Measurements from ENCODE around the gene SIK2.

Gene SIK2

DNA sequence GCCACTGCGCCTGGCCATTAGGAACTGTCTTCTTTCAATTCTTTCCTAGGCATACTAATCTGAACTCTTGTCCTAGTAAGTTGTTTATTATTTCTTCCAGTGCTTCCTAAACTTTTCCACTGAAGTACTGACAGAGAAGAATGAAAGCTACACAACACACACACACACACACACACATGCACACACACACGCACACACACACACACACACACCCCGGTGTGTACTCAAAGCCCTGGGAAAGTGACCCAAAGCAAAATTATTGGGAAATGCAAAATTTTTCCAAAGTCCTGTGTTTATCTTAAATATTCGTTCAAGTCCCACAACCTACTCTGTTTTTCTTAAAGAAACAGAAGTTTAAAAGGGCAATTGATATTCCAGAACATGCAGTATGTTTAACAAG lies 19.4 kb upstream of the SIK2 start:
- no peak for DNase-seq

DNA sequence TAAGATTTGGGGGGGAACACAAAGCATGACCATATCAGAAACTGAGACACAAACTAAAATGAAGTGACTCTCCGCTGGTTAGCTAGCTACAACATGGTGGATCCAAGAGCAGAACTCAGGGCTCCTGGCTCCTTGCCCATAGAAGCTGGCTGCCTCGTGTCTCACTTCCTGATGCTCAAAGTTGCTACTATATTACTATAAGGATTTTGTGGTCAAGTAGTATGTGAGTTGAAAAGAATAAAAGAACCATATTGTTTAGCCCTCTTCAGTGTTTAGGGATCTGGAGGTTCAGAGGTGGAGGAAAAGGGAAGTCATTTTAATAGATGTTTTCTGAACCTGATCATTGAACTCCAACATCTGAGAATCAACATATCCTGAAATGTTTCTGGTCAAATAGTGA lies 16.9 kb upstream of the SIK2 start:
- DNase-seq = no peak

DNA sequence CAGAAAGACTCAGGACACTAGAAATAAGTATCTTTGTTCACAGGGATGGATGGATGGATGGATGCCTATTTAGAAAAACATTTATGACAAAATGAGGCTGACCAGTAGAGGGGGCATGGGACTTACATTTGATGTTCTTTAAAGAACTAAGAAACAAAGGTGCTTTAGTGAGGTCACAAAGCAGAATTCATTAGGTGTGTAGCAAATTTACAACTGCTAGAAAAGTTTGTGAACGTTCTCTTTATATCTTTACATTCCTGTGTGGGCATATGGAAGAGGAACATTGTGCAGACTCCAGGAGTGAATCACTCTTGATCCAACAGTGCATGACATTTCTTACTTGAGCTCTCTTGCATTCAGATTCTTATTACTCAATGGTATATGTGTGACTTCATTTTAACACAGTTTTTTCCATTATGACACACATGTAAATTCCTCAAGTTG lies 15.8 kb upstream of the SIK2 start:
- DNase-seq = no peak

DNA sequence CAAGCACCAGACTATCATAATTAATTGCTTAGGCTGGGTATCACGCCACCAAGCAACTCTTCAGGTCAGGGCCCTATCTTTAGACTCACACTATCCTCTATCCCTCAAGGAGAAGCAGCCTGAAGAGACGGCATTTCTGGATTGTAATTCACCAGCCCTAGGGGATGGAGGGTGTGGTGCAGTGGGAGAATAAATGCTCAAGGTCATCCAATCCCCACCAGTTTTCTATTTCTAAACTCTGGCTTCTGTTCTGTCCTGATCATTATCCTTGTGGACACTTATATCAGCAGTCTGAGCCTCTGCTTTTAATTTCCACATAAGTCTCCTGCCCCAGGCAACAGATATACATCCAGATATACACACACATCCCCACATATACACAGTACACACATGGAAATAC lies 13.1 kb upstream of the SIK2 start:
- no peak for DNase-seq

DNA sequence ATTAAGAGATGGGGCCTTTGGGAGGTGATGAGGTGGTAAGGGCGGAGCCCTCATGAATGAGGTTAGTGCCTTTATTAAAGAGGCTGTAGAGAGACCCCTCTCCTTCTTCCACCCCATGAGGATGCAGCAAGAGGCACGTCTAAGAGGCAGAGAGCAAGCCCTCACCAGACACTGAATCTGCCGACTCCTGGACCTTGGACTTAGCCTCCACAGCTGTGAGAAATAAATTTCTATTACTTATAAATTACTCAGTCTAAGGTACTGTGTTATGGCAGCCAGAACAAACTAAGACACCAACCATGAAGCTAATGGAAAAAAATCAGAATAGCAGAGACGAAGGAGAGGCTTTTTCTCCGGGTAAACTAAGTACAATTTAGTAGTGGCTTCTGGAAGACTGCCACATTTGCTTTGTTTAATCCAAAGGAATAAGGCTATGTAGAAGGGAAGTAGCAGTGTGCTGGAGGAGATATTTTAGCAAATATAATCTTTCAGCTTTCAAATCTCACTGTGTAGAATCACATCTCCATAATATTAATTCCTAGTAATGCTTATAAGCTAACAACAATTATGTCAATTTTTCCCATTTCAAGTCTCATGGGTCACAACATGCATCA lies 12.3 kb upstream of the SIK2 start:
- DNase-seq = no peak

DNA sequence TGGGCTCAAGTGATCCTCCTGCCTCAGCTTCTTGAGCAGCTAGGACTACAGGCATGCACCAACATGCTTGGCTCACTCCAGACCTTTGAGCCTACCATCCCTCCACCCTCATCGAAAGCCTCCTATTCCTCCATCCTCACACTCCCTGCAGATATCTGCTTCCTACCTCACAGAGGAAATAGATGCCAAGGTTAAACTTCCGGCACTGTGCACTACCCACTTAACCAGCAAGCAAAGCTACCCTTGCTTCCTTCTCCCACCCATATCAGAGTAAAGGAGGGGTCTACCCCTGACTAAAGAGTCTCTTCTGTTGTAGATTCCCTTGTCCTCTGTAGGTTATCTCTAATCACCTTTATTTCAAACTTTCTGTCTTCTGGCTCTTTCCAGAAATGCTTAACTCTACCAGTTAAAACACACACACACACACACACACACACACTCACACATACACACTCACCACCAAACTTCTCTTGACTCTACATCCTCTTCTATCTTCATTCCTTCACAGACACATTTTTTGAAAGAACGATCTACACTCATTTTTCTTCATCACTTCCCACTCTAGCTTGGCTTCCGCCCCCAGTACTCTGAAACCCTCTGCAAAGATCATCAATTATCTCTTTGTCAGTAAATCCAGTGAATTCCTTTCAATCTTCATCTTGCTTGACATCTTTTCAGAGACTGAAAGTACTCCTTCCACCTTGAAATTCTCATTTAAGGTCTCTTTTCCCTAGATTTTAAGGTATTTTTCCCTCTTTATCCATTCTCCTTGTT lies 10.9 kb upstream of the SIK2 start:
- DNase-seq = no peak

DNA sequence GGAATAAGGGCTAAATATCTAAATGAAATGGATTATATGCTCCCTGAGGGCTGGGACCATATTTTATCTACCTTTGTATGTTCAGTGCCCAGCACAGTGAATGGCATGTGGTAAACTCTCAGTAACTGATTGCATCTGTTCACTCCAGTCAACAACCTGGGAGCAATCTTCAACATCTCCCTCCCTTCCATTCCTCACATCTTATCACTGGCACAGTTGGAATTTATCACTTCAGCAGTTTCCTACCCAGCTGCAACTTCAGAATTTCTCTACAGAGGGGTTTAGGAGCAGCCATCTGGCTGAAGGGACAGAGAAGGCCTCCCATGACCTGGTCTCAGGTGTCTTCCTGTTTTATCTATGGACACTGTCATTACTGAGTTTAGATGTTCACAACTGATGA lies 9.8 kb upstream of the SIK2 start:
- no peak for DNase-seq

DNA sequence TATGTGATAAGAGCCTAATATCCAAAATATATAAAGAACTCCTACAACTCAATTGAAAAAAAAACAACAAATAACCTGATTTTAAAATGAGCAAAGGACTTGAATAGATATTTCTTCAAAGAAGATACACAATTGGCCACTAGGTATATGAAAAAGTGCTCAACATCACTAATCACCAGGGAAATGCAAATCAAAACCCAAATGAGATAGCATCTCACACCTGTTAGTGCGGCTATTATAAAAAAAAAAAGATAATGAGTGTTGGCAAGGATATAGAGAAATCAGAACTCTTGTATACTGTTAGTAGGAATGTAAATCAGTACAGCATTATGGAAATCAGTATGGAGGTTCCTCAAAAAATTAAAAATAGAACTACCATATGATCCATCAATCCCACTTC lies 5.9 kb upstream of the SIK2 start:
- DNase-seq = no peak

DNA sequence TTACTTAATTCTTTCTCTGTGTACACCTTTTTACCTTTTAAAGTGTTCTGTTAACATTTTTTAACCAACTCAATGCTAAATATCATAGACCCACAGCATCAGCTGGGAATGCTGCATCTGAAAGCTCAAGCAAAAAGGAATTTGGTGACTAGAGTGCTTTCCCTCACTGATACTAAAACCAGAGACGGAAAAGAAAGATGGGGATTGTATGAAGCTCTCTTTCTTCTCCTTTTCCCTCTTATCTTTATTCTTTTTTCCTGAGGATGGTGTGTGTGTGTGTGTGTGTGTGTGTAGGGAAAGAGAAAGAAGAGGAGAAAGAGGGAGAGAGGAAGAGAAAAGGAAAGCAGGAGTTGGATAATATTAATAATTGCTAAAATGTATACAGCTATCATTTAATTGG lies 4.1 kb upstream of the SIK2 start:
- DNase-seq = no peak

DNA sequence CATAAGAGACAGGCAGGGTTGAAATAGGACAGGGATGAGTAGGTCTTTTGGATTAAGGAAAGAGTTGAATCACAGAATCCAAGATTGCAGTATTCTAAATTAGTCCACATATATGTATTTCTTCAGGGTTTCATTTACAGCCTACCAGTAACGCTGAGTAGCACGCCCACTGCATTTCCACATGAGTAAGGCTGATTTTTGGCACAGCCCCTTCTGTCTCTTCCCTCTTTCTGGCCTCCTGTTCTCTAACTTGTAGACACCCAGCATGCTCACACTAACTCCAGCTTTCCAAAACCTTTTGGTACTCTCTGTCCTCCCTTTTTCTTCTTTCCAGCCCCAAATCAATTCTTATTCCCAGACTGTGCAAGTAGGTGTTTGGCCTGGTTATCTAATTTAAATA lies 3.7 kb upstream of the SIK2 start:
- no peak for DNase-seq

DNA sequence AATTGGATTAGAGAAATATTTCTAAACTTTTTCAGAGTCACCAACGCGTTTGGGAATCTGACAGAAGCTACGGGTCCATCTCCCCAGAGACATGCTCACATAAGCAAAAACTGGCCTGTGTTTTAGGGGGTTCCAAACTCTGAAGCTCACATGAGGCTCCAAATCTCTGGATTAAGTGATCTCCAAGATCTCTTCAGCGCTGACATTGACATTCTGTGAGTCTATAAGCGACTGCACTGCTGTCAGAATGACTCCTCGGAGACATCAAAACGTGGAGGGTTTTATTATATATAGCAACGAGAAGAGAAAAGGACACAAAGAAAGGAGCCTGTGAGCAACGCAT lies 642 bp upstream of the SIK2 start:
- no peak for DNase-seq

DNA sequence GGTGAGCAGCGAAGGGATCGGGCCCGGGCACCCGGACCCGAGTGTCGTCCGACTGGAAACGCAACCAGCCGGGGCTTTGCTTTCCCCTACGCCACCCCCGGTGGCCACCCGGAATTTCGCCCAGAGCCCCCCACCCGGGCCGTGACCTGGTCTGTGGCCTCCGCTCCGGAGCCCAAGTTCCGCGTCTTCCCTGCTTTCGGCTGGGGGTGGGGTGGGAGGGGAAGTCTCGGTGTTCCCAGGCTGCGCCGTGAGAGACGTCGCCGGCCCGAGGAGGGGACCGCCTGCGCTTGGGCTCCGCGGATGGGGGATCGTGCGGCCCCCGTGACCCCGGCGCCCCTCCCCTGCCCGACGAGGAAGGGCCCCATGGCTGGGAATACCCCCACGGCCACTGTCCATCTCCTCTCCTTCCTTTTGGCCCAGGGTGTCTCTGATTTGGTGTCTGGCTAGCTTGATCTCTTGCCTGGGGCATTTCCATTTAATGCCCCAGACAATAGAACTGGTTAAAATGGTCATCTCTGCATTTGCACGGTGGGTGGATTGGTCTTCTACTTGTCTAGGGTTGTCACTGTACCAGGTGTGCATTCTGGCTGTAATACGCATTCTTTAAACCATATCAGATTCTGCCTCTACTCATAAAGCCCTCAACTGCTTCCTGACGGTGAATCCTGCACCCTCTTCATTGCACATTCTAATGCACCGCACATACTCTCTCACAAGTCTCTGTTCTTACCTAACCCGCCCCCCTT lies 789 bp downstream of the SIK2 start:
- DNase-seq = no peak

DNA sequence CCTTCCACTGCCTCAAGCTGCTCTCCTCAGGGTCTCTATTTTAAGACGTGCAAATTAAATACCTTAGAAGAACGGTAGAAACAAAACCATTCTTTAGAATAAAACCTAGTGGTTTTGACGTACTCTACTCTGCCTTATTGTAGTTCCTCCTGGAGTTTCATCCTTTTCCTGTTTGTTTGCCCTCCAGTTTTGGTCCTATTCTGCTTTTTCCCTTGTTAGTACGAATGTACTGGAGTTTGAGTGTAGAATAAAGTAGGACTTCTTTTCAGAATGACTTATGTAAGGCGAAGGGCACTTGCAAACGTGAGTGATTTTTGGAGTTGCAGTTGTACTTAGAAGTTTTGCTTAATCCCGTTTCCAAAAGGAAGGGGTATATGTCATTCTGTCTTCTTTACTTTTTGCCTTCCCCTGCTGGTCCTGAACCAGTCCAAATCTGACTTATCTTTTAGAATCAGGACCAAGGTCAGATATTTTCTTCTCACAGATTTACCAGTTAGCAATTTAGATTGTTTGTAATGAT lies 1.4 kb downstream of the SIK2 start:
- DNase-seq = no peak

DNA sequence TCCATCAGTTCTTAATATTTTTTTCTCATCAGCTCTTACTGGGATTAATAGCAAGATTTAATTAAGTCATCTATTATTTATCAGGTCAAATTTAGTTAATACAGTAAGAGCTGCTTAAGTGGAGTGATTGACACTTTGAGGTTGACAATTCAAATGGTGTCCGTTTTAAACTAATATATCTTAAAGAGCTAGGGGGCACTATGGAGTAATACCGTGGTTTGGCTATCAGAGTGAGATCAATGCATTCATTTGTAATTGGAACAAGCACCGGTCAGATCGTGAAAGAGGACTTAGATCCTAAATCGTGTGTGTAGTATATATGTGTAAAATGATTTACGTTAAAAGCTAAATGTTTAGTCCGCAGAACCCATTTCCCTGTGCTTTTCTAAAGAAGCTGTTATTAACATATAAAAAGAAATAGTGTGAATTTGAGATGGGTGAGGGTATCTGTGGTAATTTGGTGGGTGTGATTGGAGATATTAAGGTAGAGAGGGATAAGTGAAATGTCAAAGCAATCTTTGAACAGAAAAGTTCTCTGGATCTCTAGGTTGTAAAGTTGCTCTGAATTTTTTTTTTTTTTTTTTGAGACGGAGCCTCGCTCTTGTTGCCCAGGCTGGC lies 2.3 kb downstream of the SIK2 start:
- DNase-seq = no peak

DNA sequence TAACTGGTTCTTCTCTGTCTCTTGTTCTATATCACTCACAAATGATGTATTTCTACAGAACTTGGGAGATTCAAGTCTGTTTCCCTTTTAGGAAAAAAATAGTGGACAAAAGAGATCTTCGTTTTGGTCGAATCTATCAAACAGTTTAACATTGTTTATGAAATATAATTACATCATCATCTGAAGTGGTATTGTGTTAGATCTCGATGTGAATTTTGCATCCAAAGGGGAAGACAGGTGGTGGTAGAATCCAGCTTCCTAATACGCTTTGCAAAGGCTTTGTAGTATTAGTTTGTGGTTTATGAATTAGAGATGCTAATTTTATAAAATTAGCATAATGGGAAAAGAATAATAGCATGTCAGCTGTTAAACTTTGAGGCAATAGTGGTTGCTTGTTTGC lies 3.4 kb downstream of the SIK2 start:
- no peak for DNase-seq

DNA sequence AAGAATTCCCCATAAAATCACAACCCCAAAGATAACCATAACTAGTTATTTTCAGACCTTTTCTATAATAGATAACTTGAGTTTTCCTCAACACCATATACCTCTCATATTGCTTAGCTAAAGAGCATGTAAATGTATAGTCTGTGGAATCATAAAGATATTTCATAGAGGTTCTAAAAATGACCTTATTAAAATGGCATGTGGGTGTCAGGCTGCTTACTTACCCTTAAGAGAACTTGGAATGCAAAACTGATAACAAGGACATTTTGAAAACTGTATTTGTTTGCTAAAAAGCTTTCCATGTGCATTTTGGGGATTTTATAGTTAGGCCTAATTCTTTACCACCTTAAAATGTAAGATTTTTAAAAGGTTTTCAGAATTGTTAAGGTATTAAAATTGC lies 4.7 kb downstream of the SIK2 start:
- DNase-seq = no peak

DNA sequence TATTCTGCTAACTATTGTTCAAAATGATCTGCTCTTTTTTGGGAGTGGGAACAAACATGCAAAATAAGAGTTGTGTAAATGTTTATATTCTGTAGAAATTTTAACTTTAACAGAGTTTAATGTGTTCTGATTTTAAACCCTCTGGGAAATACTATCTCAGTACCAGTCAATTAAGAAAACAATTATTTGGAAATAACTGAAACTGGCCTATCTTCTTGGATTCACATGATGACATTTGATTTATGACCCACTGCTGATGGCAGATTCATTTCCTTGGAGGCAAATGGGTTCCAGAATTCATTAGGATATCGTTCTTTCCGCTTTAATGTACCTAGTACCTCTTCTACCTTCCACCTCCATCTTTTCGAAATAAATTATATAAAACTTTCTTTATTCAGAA lies 5.5 kb downstream of the SIK2 start:
- DNase-seq = no peak

DNA sequence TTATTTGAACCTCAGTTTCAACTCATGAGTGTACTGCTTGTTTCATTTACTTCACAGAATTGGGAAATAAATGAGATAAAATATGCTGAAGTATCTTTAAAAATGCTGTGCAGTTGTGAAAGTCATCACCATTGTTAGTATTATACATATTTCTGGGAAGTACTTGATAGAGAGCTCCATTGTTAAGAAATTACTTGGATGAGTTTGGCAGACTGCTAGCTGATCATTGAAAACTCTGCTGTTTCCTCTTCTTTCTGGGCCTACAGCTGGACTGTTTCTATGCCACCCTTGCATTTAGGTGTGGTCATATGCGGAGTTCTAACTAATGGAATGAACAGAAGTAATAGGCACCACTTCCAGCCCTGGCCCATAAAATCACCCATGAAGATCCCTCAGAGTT lies 10.0 kb downstream of the SIK2 start:
- DNase-seq = no peak

DNA sequence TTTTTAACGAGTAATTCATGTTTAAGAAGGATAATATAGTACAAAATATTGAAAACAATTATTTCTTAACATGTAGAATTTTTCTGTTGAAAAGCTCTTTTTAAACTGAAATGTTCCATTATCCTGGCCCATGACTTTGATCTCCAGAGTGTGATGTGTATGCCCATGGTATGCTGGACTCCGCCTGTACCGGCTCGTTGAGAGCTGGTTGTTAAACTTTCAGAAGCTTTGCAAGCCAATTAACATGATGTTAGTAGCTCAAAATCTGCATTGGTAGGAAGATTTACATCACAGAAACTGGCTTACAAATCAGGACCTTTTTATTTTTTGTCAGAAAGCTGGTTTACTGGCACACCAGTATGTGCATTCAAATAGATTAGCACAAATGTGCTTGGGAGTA lies 15.0 kb downstream of the SIK2 start:
- no peak for DNase-seq

DNA sequence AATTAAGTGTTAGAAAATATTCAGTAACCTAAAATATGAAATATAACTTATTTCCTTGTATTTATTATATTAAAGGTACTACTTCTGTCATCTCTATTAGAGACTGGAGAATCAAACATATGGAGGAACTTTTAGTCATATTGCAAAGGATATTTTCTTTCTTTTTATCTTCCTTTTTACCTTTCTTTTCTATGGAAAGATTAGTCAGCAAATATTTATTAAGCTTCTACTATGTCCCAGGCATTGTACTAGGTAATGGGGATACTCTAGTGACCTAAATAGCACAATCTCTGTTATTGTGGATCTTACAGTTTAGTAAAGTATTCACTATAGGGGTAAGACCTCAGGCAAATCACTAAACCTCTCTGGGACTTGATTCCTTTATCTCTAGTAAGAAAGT lies 18.3 kb downstream of the SIK2 start:
- DNase-seq = no peak

DNA sequence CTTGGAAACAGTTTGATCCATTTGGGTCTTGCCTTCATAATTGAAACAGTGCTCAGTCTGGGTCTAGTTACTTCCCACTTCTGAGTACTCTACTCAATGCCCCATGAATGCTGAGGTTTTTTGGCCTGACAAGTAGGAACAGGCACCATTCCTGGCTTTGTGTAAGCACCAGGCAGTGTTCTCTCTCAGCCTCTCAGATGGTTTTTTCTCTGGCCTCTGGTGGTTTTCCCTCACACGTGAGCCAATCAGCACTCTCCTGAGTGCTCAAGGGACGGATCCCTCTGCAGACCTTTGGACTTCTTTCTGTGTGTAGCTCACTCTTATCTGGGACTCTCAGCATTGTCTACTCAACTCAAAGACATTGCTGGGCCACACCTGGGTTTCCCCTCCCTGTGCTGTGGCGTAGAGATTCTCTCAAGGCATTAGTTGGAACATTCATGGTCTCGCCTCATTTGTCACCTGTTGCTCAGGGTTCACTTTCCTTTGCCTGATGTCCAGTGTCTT lies 21.3 kb downstream of the SIK2 start:
- DNase-seq = no peak

DNA sequence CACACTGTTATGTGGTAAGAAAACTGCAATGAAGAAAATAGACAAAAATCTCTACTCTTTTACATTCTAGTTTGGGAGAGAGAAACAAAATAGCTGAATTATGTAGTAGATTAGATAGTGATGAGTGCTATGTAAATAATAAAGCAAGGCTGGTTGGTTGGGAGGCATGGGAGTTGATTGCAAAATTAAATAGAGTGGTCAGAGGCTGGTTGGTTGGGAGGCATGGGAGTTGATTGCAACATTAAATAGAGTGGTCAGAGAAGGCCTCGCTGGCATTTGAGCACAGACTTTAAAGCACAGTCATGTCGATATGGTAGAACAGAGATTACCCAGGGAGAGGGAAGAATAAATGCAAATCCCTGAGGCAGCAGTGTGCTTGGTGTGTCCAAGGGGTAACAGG lies 22.4 kb downstream of the SIK2 start:
- no peak for DNase-seq

DNA sequence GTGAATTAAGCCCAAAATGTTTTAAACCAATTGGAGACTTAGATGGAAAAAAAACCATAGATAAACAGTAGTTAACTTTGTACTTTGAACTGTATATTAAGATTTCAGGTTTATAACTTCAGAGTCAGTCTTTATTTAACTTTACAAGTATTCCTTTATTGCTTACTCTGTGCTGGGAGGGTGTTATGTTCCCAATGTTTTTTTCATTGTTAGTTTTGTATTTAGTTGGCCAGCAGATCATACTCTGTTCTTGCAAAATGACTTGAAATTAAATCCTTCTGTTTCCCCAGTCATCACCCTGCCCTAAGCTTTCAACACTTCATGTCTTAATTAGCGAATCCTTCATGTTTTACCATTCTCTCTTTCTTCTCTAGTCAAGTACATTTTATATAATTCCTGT lies 25.3 kb downstream of the SIK2 start:
- DNase-seq = no peak

DNA sequence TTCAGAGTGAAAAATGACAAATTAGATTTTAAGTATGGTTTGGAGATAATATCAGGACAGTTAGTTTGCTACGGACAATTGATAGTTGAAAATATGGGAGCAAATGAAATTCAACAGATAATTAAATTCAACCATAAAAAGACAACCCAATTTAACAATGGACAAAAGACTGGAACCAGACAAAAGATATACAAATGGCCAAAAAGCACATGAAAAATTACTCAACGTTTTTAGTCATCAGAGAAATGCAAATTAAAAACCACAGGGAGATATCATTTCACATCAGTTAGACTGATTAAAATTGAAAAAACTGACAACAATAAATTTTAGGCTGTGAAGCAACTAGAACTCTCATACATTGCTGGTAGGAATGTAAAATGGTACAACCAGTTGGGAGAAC lies 27.2 kb downstream of the SIK2 start:
- no peak for DNase-seq

Data from stimulated activated CD4-positive, alpha-beta T cell treated with anti-CD3 and anti-CD28 coated beads, Interleukin-1b, Interleukin-23, amount 100 ng/mL, for 48 hours (primary cell).